Progenitor cell of endocrine pancreas (in vitro differentiated cells): ENCODE results near the gene SLC2A4. TPM values are rescaled to one million over a fixed set of nuclear protein-coding genes. Genes with fewer than 3 reads are reported as not detected.

ENCODE experiments used
- DNase-seq: peaks from one replicate; pipeline ENCODE4 v3.0.0; 2021; ENCODE audit warnings: low spot score; ENCODE audit not compliant: unreplicated experiment
- H3K27ac Mint-ChIP-seq: 2 replicates; pipeline ENCODE4 v1.8.0; 2021; ENCODE audit warnings: mild to moderate bottlenecking, moderate library complexity, mixed read lengths
- H3K27me3 Mint-ChIP-seq: 2 replicates; pipeline ENCODE4 v1.8.0; 2021; ENCODE audit warnings: mixed read lengths
- H3K36me3 Mint-ChIP-seq: 2 replicates; pipeline ENCODE4 v1.8.0; 2022; ENCODE audit warnings: mixed read lengths; ENCODE audit not compliant: insufficient read depth
- H3K4me1 Mint-ChIP-seq: 2 replicates; pipeline ENCODE4 v1.8.0; 2021; ENCODE audit warnings: low read depth, mixed read lengths
- H3K4me3 Mint-ChIP-seq: 2 replicates; pipeline ENCODE4 v1.8.0; 2021; ENCODE audit warnings: low read depth, mild to moderate bottlenecking, moderate library complexity, mixed read lengths
- H3K9me3 Mint-ChIP-seq: 2 replicates; pipeline ENCODE4 v1.8.0; 2021; ENCODE audit warnings: low read depth, mixed read lengths
- total RNA-seq: library from RNA; stranded (reverse); gene quantifications from 2 replicates; pipeline ENCODE4 v1.2.1, GENCODE V29; 2021
- TF ChIP-seq, protein P1 (sequence below): fragments of 200-600 bp; sonication (generic); IDR thresholded peaks from one replicate; pipeline ENCODE4 v1.5.0; 2021; ENCODE audit warnings: antibody characterized with exemption, mild to moderate bottlenecking; ENCODE audit not compliant: unreplicated experiment

Gene SLC2A4
- total RNA-seq, 1 donor from 2014 or later: 1.5 TPM

- TF ChIP-seq, protein P1, sequence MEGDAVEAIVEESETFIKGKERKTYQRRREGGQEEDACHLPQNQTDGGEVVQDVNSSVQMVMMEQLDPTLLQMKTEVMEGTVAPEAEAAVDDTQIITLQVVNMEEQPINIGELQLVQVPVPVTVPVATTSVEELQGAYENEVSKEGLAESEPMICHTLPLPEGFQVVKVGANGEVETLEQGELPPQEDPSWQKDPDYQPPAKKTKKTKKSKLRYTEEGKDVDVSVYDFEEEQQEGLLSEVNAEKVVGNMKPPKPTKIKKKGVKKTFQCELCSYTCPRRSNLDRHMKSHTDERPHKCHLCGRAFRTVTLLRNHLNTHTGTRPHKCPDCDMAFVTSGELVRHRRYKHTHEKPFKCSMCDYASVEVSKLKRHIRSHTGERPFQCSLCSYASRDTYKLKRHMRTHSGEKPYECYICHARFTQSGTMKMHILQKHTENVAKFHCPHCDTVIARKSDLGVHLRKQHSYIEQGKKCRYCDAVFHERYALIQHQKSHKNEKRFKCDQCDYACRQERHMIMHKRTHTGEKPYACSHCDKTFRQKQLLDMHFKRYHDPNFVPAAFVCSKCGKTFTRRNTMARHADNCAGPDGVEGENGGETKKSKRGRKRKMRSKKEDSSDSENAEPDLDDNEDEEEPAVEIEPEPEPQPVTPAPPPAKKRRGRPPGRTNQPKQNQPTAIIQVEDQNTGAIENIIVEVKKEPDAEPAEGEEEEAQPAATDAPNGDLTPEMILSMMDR: no peak
- Mint-ChIP-seq H3K27me3 (no peaks in the 10 kb centered on the region), H3K36me3 (peaks cover 9% of the 10 kb centered on the region), H3K4me3 (peak overlapping the region; percentile 99), H3K4me1 (peaks cover 33% of the 10 kb centered on the region), H3K27ac (peak overlapping the region; percentile 85), H3K9me3 (no peaks in the 10 kb centered on the region)
- no peak for DNase-seq
These were observed 21.4 kb upstream of the SLC2A4 start for GRCh38 chr17:7260151-7260550.

- Mint-ChIP-seq H3K27ac (peak overlapping the region; percentile 97), H3K4me3 (peak overlapping the region; percentile 99), H3K36me3 (peaks cover 9% of the 10 kb centered on the region), H3K9me3 (no peaks in the 10 kb centered on the region), H3K4me1 (peaks cover 33% of the 10 kb centered on the region), H3K27me3 (no peaks in the 10 kb centered on the region)
- TF ChIP-seq, protein P1: no peak
- peak; percentile 62 for DNase-seq
These were observed 20.7 kb upstream of the SLC2A4 start for GRCh38 chr17:7260651-7261378.

DNA sequence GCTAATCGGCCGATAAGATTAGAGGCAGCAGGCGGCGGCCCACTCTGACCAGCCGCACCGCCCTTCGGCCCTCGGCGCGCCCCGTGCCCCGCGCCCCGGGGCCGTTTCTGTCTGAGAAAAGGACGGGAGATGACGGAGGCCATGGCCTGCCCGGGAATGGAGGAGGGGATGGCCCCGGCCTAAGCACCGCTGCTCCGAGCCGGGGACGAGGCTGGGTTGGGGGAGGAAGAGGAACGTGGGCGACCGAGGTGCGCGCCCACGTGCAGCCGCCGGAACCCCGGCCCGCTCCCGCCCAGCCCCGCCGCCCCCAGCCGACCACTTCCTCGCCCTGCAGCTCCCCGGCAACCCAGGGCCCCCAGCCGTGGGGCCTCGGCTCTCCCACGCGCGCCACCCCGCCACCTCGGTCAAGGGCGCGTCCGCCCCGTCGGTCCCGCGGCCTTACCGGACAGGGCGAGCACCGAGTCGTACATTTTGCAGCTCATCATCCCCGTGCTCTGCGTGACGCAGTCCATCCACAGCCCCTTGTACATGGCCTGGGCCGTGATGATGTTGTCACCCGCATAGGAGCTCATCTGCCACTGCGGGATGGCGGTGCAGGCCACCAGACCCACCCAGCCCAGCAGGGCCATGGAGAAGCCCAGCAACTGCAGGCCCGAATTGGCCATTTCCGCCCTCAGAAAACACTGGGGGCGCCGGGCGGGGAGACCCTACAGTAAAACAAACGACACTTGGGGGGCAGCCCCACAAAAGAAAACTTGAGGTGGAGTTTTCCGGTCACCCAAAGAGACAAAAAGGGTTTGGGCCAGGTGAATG, 19.9 kb upstream of the SLC2A4 start:
- no peaks in the 10 kb centered on the region for H3K27me3 Mint-ChIP-seq
- H3K27ac Mint-ChIP-seq: peak overlapping the region; percentile 99
- H3K36me3 Mint-ChIP-seq: peaks cover 7% of the 10 kb centered on the region
- TF ChIP-seq, protein P1: no peak
- DNase-seq: no peak
- peak overlapping the region; percentile 99 for H3K4me3 Mint-ChIP-seq
- H3K9me3 Mint-ChIP-seq: no peaks in the 10 kb centered on the region
- H3K4me1 Mint-ChIP-seq: peaks cover 33% of the 10 kb centered on the region

- DNase-seq: peak; percentile 86
- TF ChIP-seq, protein P1: peak; percentile 49
- no peaks in the 10 kb centered on the region for H3K27me3 Mint-ChIP-seq
- H3K4me3 Mint-ChIP-seq: peak within 1 kb of the TSS; percentile 99
- H3K4me1 Mint-ChIP-seq: peaks cover 36% of the 10 kb centered on the region
- peaks cover 4% of the 10 kb centered on the region for H3K36me3 Mint-ChIP-seq
- H3K27ac Mint-ChIP-seq: peak within 1 kb of the TSS; percentile 99
- no peaks in the 10 kb centered on the region for H3K9me3 Mint-ChIP-seq
These were observed 19.2 kb upstream of the SLC2A4 start, which contains the start of gene CLDN7 for GRCh38 chr17:7262192-7262934. TSS of gene CLDN7 (minus strand) at chr17:7262478. CDS start at chr17:7262043, 435 bp downstream.
